ENCODE results near the gene EYA2. TPM values are rescaled to one million over a fixed set of nuclear protein-coding genes. Genes with fewer than 3 reads are reported as not detected.
"Not testable (repeated sequence)": the region's sequence is repeated elsewhere in the genome, so short reads cannot be mapped to it uniquely, and the experiment has no call there.

Gene EYA2
- total RNA-seq, 2 experiments from 2014 or later = not detected

DNA sequence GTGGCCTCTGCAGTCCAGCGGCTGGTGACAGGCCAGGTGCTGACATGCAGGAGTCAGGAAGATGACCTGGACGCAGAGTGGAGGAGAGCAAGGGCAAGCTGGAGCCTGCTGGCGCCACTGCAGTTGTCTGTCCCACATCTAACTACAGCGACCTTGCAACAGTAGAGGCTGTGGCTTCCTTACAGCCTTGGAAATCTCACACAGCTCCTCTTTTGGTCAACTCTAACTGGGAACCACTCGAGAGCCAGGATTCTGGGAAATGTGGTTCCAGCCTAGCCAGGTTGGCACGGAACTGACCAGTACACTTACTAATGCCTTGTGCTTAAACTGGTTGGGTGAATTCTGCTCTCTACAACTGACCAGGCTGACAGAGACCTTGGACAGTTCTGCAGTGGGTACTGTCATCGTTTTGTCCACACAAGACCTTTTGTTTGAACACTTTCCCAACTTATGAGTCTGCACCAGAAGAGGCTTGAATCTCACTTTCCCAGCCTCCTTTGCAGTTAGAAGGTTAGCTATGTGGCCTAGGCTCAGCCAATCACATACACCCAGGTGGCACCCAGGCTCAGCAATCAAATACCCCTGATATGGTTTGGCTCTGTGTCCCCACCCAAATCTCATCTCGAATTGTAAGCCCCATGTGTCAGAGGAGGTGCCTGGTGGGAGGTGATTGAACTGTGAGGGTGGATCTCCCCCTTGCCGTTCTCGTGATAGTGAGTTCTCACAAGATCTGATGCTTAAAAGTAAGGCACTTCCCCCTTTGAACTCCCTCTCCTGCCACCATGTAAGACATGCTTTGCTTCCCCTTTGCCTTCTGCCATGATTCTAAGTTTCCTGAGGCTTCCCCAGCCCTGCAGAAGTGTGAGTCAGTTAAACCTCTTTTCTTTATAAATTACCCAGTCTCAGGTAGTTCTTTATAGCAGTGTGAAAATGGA, 308.4 kb downstream of the EYA2 start:
- no peaks in the 10 kb centered on the region for H3K9me3 Mint-ChIP-seq (ENCODE audit: insufficient read depth)
- CTCF ChIA-PET = interaction anchor here (0.6 to 11.5 kb wide), 2 partner anchors 181 to 300 kb away, joined by 3 to 146 read pairs; no protein-coding TSS in a partner anchor
- no peaks in the 10 kb centered on the region for H3K36me3 Mint-ChIP-seq (ENCODE audit: low read depth)
- DNase-seq (no peak), ATAC-seq (no peak)
- H3K27me3 Mint-ChIP-seq (ENCODE audit: low read depth) = no peaks in the 10 kb centered on the region
- no peak overlapping the region for H3K4me3 Mint-ChIP-seq
- peaks cover 12% of the 10 kb centered on the region for H3K4me1 Mint-ChIP-seq (ENCODE audit: low read depth)
- H3K27ac Mint-ChIP-seq = no peak overlapping the region
- POLR2A ChIA-PET = no interaction called here

DNA sequence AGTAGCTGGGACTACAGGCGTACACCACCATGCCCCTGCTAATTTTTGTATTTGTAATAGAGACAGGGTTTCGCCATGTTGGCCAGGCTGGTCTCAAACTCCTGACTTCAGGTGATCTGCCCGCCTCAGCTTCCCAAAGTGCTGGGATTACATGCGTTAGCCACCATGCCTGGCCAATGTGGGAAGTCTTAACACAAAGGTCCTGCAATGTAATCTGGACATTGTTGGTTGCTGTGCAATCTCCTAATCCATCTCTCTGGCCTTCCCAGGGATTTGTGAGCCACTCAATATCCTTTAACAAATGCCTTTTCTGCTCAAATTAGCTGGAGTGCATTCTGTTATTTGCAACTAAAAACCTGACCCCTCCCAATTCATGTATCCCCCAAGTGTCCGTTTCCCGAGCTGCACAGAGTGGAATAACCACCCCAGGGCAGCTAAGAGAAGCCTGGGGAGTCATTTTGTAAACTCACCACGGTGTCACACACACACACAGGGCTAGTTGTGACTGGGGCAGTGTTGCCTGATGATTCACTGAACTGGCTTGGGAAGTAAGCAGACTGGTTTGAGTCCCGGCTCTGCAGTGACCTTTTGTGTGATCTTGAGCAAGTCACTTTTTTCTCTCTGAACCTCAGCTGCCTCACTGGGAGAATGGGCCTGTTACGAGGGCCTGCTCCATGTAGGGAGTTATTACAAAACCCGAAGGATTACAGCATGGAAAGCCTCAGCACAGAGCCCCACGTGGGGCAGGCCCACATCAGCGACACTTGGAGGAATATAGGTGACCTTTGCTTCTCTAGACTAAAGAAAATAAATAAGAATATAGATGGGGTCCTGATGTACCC, 309.6 kb downstream of the EYA2 start:
- CTCF ChIA-PET = interaction anchor here (1.1 to 11.5 kb wide), 9 partner anchors 8 to 411 kb away, joined by 3 to 146 read pairs (median 9); no protein-coding TSS in a partner anchor
- Mint-ChIP-seq H3K4me3 (no peak overlapping the region), H3K27ac (no peak overlapping the region), H3K9me3 (ENCODE audit: insufficient read depth) (no peaks in the 10 kb centered on the region), H3K27me3 (ENCODE audit: low read depth) (no peaks in the 10 kb centered on the region), H3K36me3 (ENCODE audit: low read depth) (peaks cover 3% of the 10 kb centered on the region), H3K4me1 (ENCODE audit: low read depth) (peaks cover 7% of the 10 kb centered on the region)
- DNase-seq (no peak), ATAC-seq (no peak)
- POLR2A ChIA-PET = no interaction called here

DNA sequence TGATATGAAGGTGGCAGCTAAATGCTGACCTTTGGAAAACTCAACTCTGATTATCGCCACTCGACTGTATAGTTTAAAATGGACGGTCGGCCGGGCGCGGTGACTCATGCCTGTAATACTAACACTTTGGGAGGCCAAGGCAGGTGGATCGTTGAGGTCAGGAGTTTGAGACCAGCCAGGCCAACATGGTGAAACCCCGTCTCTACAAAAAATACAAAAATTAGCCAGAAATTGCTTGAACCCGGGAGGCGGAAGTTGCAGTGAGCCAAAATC, 310.1 kb downstream of the EYA2 start:
- H3K4me3 Mint-ChIP-seq; H3K4me1 Mint-ChIP-seq (ENCODE audit: low read depth); DNase-seq; ATAC-seq; H3K36me3 Mint-ChIP-seq (ENCODE audit: low read depth); H3K9me3 Mint-ChIP-seq (ENCODE audit: insufficient read depth); H3K27ac Mint-ChIP-seq; H3K27me3 Mint-ChIP-seq (ENCODE audit: low read depth); POLR2A ChIA-PET: not testable (repeated sequence)
- CTCF ChIA-PET = interaction anchor here (0.8 to 11.5 kb wide), 12 partner anchors 9 to 411 kb away, joined by 3 to 146 read pairs (median 8); no protein-coding TSS in a partner anchor

DNA sequence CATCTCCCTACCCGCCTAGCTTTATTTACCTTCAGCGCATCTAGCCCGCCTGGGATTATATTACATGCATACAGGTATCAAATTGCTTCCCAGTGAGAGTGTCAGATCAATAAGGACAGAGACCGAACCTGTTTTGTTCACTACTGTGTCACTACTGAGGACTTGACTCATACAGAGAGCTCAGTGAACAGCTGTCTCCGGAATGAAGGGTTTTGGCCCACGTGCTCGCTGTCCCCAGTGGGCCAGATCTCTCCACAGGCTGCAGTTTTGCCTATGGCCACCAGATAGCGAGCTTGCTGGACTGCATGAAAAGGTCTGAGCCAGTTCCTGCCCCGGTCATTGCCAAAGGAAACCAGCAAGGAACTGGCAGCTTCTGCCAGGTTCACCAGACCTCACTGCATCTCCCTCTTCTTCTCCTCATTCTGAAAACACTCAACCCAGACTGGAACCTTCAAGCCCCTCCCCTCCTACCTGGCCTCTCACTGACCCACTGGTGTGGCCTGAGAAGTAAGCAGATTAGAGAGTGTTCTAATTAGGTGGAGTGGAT, 311.0 kb downstream of the EYA2 start:
- POLR2A ChIA-PET = no interaction called here
- H3K4me1 Mint-ChIP-seq (ENCODE audit: low read depth) = peaks cover 7% of the 10 kb centered on the region
- no peaks in the 10 kb centered on the region for H3K9me3 Mint-ChIP-seq (ENCODE audit: insufficient read depth)
- ATAC-seq (peak; percentile 68), DNase-seq (peak; percentile 74)
- H3K27ac Mint-ChIP-seq = peak overlapping the region; percentile 56
- H3K27me3 Mint-ChIP-seq (ENCODE audit: low read depth) = no peaks in the 10 kb centered on the region
- CTCF ChIA-PET = interaction anchor here (0.7 to 11.5 kb wide), 18 partner anchors 8 to 410 kb away, joined by 3 to 146 read pairs (median 4); no protein-coding TSS in a partner anchor
- H3K4me3 Mint-ChIP-seq = no peak overlapping the region
- peaks cover 12% of the 10 kb centered on the region for H3K36me3 Mint-ChIP-seq (ENCODE audit: low read depth)

DNA sequence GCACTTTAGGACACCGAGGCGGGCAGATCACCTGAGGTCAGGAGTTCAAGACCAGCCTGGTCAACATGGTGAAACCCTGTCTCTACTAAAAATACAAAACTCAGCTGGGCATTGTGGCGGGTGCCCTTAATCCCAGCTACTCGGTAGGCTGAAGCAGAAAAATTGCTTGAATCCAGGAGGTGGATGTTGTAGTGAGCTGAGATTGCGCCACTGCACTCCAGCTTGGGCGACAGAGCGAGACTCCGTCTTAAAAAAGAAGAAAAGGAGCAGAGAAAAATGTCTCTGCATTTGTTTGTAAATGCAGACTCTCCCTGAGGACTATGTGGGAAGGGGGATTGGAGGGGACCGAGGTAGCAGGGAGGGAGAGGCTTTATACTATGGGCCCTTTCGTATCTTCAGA, 311.9 kb downstream of the EYA2 start:
- H3K4me1 Mint-ChIP-seq (ENCODE audit: low read depth); H3K27ac Mint-ChIP-seq; DNase-seq; H3K4me3 Mint-ChIP-seq; H3K9me3 Mint-ChIP-seq (ENCODE audit: insufficient read depth); H3K27me3 Mint-ChIP-seq (ENCODE audit: low read depth); POLR2A ChIA-PET; ATAC-seq: not testable (repeated sequence)
- CTCF ChIA-PET = interaction anchor here (0.9 to 11.5 kb wide), 10 partner anchors 7 to 409 kb away, joined by 3 to 146 read pairs (median 6); no protein-coding TSS in a partner anchor
- H3K36me3 Mint-ChIP-seq (ENCODE audit: low read depth) = peaks cover 12% of the 10 kb centered on the region

DNA sequence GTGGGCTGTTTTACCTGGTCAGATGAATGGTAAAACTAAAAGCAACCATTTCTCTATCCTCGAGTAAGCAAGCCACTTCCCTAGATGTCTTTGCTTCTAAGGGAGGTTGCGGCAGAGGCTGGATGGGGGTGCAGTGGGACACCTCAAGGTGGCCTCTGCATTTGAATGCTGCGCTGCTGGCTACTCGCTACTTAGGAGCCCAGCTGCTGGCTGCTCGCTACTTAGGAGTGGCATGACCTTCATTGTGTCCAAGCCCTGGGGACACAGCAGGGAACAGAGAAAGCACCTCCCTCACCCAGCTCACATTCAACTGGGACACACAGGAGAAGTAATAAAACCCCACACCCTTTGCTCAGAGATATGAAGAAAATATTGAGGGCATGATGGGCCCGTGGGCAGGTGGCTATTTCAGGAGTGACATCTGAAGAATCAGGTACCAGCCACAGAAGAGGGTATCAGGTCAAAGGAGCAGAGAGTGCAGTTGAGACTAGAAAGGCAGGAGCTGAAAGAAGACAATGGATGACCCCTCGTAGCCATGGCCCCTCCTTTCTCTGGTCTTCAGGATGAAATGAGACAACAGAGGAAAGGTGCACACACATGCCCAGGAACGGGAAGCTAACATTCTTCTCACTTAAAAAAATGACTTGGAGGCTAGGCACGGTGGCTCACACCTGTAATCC, 312.5 kb downstream of the EYA2 start:
- no peak for DNase-seq
- Mint-ChIP-seq H3K9me3 (ENCODE audit: insufficient read depth) (no peaks in the 10 kb centered on the region), H3K36me3 (ENCODE audit: low read depth) (peaks cover 12% of the 10 kb centered on the region), H3K27ac (no peak overlapping the region), H3K4me3 (no peak overlapping the region), H3K4me1 (ENCODE audit: low read depth) (peaks cover 7% of the 10 kb centered on the region), H3K27me3 (ENCODE audit: low read depth) (no peaks in the 10 kb centered on the region)
- no peak for ATAC-seq
- ChIA-PET POLR2A (no interaction called here), CTCF (interaction anchor here (0.9 to 11.5 kb wide), 6 partner anchors 8 to 177 kb away, joined by 3 to 146 read pairs (median 6); no protein-coding TSS in a partner anchor)

DNA sequence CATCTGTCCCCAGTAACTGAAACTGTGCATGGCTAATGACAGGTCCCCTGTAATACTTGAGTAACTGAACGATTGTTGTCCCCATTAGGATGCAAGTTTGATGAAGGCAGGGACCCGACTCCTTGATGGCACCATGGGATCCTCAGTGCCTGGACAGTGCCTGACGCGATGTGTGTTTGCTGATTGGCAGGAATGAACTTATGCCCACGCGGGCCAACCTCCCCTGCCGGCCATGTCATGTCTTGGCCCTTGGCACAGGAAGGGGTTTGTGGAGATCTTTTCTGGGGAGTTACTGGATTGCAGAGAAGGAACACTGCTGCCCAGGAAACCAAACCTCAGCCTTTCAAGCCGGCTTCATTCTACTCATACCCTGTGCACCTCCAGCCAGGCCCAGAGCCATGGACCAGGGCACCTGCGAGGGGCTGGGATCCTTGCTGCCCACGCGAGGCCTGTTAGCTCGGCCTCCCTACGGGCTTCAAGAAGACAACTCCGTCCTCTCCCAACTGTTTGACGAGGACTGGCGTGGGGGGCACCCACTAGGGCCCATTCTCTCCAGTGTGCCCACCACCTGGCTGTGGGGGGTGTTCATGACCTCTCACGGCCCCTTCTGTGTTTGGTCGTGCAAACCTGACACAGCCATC, 314.0 kb downstream of the EYA2 start:
- H3K36me3 Mint-ChIP-seq (ENCODE audit: low read depth) = peaks cover 12% of the 10 kb centered on the region
- no peak overlapping the region for H3K4me3 Mint-ChIP-seq
- no peaks in the 10 kb centered on the region for H3K9me3 Mint-ChIP-seq (ENCODE audit: insufficient read depth)
- ChIA-PET CTCF (interaction anchor here (11.5 kb wide), 1 partner anchor 175 kb away, joined by 146 read pairs; no protein-coding TSS in a partner anchor), POLR2A (no interaction called here)
- ATAC-seq = no peak
- no peaks in the 10 kb centered on the region for H3K27me3 Mint-ChIP-seq (ENCODE audit: low read depth)
- no peak overlapping the region for H3K27ac Mint-ChIP-seq
- no peak for DNase-seq
- H3K4me1 Mint-ChIP-seq (ENCODE audit: low read depth) = peaks cover 7% of the 10 kb centered on the region

DNA sequence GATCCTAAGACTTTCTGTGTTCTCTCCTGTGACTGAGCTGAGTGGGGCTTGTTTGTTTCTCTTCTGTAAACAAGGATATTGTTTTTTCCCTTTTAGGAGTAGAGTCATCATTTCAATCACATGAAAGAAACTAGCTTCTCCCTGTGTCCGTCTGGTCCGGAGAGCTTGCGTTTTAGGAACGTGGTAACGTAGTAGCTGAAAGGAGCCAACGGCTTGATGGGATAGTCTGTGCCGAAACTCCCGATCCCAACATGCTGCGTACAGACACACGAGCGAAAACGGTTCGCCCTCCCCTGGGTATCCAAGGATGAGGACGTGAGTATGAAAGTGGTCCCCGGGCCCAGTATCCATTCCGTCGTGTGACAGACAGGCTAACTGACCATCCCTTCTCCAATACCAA, 315.3 kb downstream of the EYA2 start:
- Mint-ChIP-seq H3K27me3 (ENCODE audit: low read depth) (no peaks in the 10 kb centered on the region), H3K4me3 (no peak overlapping the region), H3K4me1 (ENCODE audit: low read depth) (peaks cover 7% of the 10 kb centered on the region), H3K9me3 (ENCODE audit: insufficient read depth) (no peaks in the 10 kb centered on the region), H3K36me3 (ENCODE audit: low read depth) (peaks cover 17% of the 10 kb centered on the region), H3K27ac (no peak overlapping the region)
- ChIA-PET POLR2A (no interaction called here), CTCF (no interaction called here)
- DNase-seq (no peak), ATAC-seq (no peak)

DNA sequence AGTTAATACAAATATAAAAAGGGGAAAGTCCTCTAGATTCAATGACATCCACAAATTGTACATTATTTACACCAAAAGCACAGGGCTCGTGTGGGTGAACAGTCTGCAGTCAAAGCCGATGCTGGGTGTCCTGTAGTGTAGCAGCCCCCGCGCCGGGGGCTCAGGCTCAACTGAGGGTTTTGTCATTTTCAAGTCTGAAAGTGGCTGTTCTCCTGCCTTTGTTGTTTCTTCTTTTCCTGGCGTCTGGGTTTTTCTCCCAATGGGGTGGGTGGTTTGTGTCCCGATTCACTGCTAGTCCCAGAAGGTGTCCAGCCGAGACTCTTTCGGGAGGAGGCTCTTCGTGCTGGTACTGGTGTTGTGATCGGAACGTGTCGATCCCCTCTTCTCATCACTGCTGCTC, 315.8 kb downstream of the EYA2 start:
- Mint-ChIP-seq H3K36me3 (ENCODE audit: low read depth) (peaks cover 19% of the 10 kb centered on the region), H3K4me3 (no peak overlapping the region), H3K9me3 (ENCODE audit: insufficient read depth) (no peaks in the 10 kb centered on the region), H3K27ac (no peak overlapping the region), H3K4me1 (ENCODE audit: low read depth) (peaks cover 6% of the 10 kb centered on the region), H3K27me3 (ENCODE audit: low read depth) (no peaks in the 10 kb centered on the region)
- ATAC-seq = no peak
- ChIA-PET POLR2A (no interaction called here), CTCF (no interaction called here)
- DNase-seq = no peak

DNA sequence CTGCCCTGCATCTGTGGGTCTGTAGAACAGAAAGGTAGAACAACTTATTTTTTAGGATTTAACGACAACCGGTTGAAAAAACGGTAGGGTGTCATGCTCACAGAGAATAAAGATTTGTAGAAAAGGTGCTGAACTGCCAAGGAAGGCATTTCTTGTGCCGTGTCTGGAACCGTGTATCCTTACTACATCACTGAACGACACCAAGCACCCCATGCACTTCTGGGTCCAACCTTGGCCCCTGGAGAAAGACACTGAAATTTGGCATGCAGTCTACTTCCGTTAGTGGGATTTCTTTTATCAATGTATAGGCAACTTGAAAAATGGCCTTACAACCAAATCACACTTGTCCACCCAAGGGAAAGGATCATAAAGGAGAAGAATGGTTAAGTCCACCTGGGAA, 316.4 kb downstream of the EYA2 start:
- H3K36me3 Mint-ChIP-seq (ENCODE audit: low read depth) = peaks cover 25% of the 10 kb centered on the region
- DNase-seq (no peak), ATAC-seq (no peak)
- H3K4me3 Mint-ChIP-seq = no peak overlapping the region
- ChIA-PET CTCF (interaction anchor here (0.6 kb wide), 1 partner anchor 173 kb away, joined by 4 read pairs; no protein-coding TSS in a partner anchor), POLR2A (no interaction called here)
- no peaks in the 10 kb centered on the region for H3K9me3 Mint-ChIP-seq (ENCODE audit: insufficient read depth)
- H3K27ac Mint-ChIP-seq = no peak overlapping the region
- H3K4me1 Mint-ChIP-seq (ENCODE audit: low read depth) = peaks cover under 1% of the 10 kb centered on the region
- no peaks in the 10 kb centered on the region for H3K27me3 Mint-ChIP-seq (ENCODE audit: low read depth)

DNA sequence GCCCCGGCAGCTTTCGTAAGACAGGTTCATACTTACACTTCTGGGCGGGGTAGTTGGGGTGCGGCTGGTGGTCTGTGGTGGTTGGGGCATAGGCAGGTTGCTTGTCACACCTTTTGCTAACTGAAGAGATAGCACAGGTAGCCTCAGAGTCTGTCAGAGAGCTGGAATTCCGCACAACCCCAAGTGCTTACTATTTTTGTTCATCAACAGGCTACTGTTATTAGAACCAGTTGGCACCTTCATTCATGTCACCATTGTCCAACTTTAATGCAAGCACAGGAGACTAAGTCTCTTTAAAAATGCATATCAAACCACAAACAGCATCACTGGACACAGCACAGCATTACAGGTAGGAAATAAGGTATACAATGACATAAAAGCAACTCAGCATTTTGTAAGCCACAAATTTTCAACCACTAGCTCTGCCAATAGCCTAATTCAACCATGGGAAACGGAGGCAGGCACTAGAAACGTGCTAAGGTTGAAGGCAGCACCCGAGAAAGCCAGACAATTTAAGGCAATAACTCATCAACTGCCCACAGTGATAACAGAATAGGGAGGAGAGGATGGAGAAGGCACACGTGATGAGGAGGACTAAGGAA, 318.1 kb downstream of the EYA2 start:
- DNase-seq = no peak
- CTCF ChIA-PET = interaction anchor here (0.7 to 1.9 kb wide), 5 partner anchors 17 to 171 kb away, joined by 3 to 13 read pairs (median 5); no protein-coding TSS in a partner anchor
- H3K36me3 Mint-ChIP-seq (ENCODE audit: low read depth) = peaks cover 34% of the 10 kb centered on the region
- no peak for ATAC-seq
- H3K4me3 Mint-ChIP-seq = no peak overlapping the region
- no peaks in the 10 kb centered on the region for H3K9me3 Mint-ChIP-seq (ENCODE audit: insufficient read depth)
- POLR2A ChIA-PET = no interaction called here
- H3K27ac Mint-ChIP-seq = no peak overlapping the region
- H3K27me3 Mint-ChIP-seq (ENCODE audit: low read depth) = no peaks in the 10 kb centered on the region
- no peaks in the 10 kb centered on the region for H3K4me1 Mint-ChIP-seq (ENCODE audit: low read depth)

Measured in activated CD8-positive, alpha-beta T cell treated with anti-CD3 and anti-CD28 coated beads, Interleukin-2, amount 10 ng/mL, durations not matched to agents 7 days and 5 days (primary cell).